IMR-90 (cell line): Measurements from ENCODE around the gene HSD17B7. TPM values are rescaled to one million over a fixed set of nuclear protein-coding genes. Genes with fewer than 3 reads are reported as not detected.
A peak's percentile ranks its signal among the peaks of the same experiment; 100 is the strongest.
"Not testable (repeated sequence)": the region's sequence is repeated elsewhere in the genome, so short reads cannot be mapped to it uniquely, and the experiment has no call there.

Experiments used
- ATAC-seq: fragments of 200-7000 bp; cut with Tn5 transposase; 2 replicates; pipeline ENCODE4 v1.9.1; 2020; ENCODE audit warnings: low read depth, mild to moderate bottlenecking, moderate library complexity
- BruUV-seq: library from RNA; stranded (reverse); fragments of 400-500 nt; replicated peaks from 2 replicates; lab custom pipeline; 2021; lab: Mats Ljungman, UMichigan
- CTCF ChIA-PET: fragments of 300-600 bp; formaldehyde crosslinking; extraction: SDS; loops from one replicate; lab custom pipeline; 2021; ENCODE audit warnings: antibody characterized with exemption; lab: Yijun Ruan, JAX
- POLR2A ChIA-PET: fragments of 300-600 bp; sonication (Branson Sonifier 250); formaldehyde crosslinking; loops from one replicate; lab custom pipeline; 2022; ENCODE audit warnings: antibody characterized with exemption; ENCODE audit not compliant: unreplicated experiment; lab: Charles Lee
- DNase-seq: peaks from one replicate; pipeline ENCODE4 v3.0.0; 2013
- H2AFZ ChIP-seq: replicated peaks from 2 replicates; pipeline ENCODE3; 2013; ENCODE audit warnings: low read length, mild to moderate bottlenecking; ENCODE audit not compliant: poor library complexity
- H2AK5ac ChIP-seq: 2 replicates; pipeline ENCODE4 v1.6.1; 2013; ENCODE audit warnings: low read depth, low read length, inconsistent platforms
- H2AK9ac ChIP-seq: replicated peaks from 2 replicates; pipeline ENCODE3; 2013; ENCODE audit warnings: mild to moderate bottlenecking, low read depth, low read length, moderate library complexity; ENCODE audit not compliant: poor library complexity
- H2BK120ac ChIP-seq: 2 replicates; pipeline ENCODE4 v1.6.1; 2013; ENCODE audit warnings: low read depth, low read length, inconsistent platforms
- H2BK15ac ChIP-seq: 3 replicates; pipeline ENCODE4 v1.6.1; 2013; ENCODE audit warnings: low read depth, low read length, inconsistent platforms
- H2BK20ac ChIP-seq: 2 replicates; pipeline ENCODE4 v1.6.1; 2013; ENCODE audit warnings: low read depth, mild to moderate bottlenecking, inconsistent platforms, low read length, moderate library complexity
- H2BK5ac ChIP-seq: 2 replicates; pipeline ENCODE4 v1.6.1; 2013; ENCODE audit warnings: mild to moderate bottlenecking, low read depth, low read length, inconsistent platforms; ENCODE audit not compliant: poor library complexity, severe bottlenecking
- H3K14ac ChIP-seq: replicated peaks from 2 replicates; pipeline ENCODE4 v1.6.1; 2013; ENCODE audit warnings: low read depth, low read length, inconsistent platforms
- H3K18ac ChIP-seq: 2 replicates; pipeline ENCODE4 v1.6.1; 2013; ENCODE audit warnings: low read depth, low read length, control low read depth
- H3K23ac ChIP-seq: 2 replicates; pipeline ENCODE4 v1.6.1; 2013; ENCODE audit warnings: low read depth, low read length, inconsistent platforms
- H3K27ac ChIP-seq: 2 replicates; pipeline ENCODE4 v1.5.1; 2013; ENCODE audit warnings: mild to moderate bottlenecking, control low read depth, low read length; ENCODE audit not compliant: insufficient read depth
- H3K27me3 ChIP-seq: 2 replicates; pipeline ENCODE4 v1.6.1; 2013; ENCODE audit warnings: low read length; ENCODE audit not compliant: control insufficient read depth, insufficient read depth
- H3K36me3 ChIP-seq: 2 replicates; pipeline ENCODE4 v1.6.1; 2013; ENCODE audit warnings: low read length, mixed read lengths; ENCODE audit not compliant: control insufficient read depth, insufficient read depth
- H3K4ac ChIP-seq: 2 replicates; pipeline ENCODE4 v1.6.1; 2013; ENCODE audit warnings: low read depth, low read length, inconsistent platforms
- H3K4me1 ChIP-seq: 2 replicates; pipeline ENCODE4 v1.6.1; 2013; ENCODE audit warnings: low read length, mixed read lengths; ENCODE audit not compliant: control insufficient read depth, insufficient read depth
- H3K4me2 ChIP-seq: 2 replicates; pipeline ENCODE4 v1.6.1; 2013; ENCODE audit warnings: low read depth, mild to moderate bottlenecking, control low read depth, low read length, moderate library complexity
- H3K4me3 ChIP-seq: 2 replicates; pipeline ENCODE4 v1.5.1; 2013; ENCODE audit warnings: low read depth, mild to moderate bottlenecking, control low read depth, low read length, moderate library complexity; ENCODE audit not compliant: insufficient read depth
- H3K56ac ChIP-seq: 2 replicates; pipeline ENCODE4 v1.6.1; 2013; ENCODE audit warnings: low read length, inconsistent platforms; ENCODE audit not compliant: insufficient read depth; ENCODE audit errors: extremely low read depth
- H3K79me1 ChIP-seq, 2 experiments: 2 replicates each; pipeline ENCODE4 v1.6.1; 2013; ENCODE audit warnings: low read length in 2 of 2, inconsistent platforms in 1 of 2, low read depth in 1 of 2
- H3K9ac ChIP-seq: 2 replicates; pipeline ENCODE4 v1.6.1; 2013; ENCODE audit warnings: low read depth, low read length, control low read depth
- H3K9me1 ChIP-seq: 2 replicates; pipeline ENCODE4 v1.6.1; 2013; ENCODE audit warnings: low read length, inconsistent platforms; ENCODE audit not compliant: insufficient read depth
- H3K9me3 ChIP-seq: 2 replicates; pipeline ENCODE4 v1.6.1; 2013; ENCODE audit warnings: low read length; ENCODE audit not compliant: control insufficient read depth, insufficient read depth
- H4K20me1 ChIP-seq: 2 replicates; pipeline ENCODE4 v1.6.1; 2013; ENCODE audit warnings: low read length, inconsistent platforms; ENCODE audit not compliant: insufficient read depth
- H4K5ac ChIP-seq: 2 replicates; pipeline ENCODE4 v1.6.1; 2013; ENCODE audit warnings: mild to moderate bottlenecking, low read depth, low read length, control low read depth
- H4K8ac ChIP-seq, 2 experiments: 2 replicates each; pipeline ENCODE4 v1.6.1; 2013; ENCODE audit warnings: low read depth in 2 of 2, low read length in 2 of 2, control low read depth in 1 of 2, inconsistent platforms in 1 of 2
- H4K91ac ChIP-seq: 2 replicates; pipeline ENCODE4 v1.6.1; 2013; ENCODE audit warnings: low read depth, low read length, inconsistent platforms; ENCODE audit not compliant: insufficient read depth
- WGBS, 2 experiments: methylation state at CpG; one replicate each; pipeline versions ENCODE4 v1.1.5 to v1.1.7; 2013; ENCODE audit warnings: missing lambda C conversion rate in 2 of 2; ENCODE audit not compliant: insufficient read length in 1 of 2; ENCODE audit errors: extremely low coverage in 2 of 2; 5-methylcytosine and 5-hydroxymethylcytosine counted together
- dilution Hi-C: fragments of 300-500 bp; cut with HindIII; formaldehyde crosslinking; loops from one replicate; pipeline ENCODE4 v1.14.3; 2018; ENCODE audit warnings: low sequenced_read_pairs; ENCODE audit not compliant: unreplicated experiment
- in situ Hi-C: fragments of 300-500 bp; cut with MboI; formaldehyde crosslinking; loops from 3 replicates; pipeline ENCODE4 v1.14.3; 2019; ENCODE audit warnings: low sequenced_read_pairs, inconsistent platforms, mixed read lengths
- intact Hi-C: fragments of 100-400 bp; cut with micrococcal nuclease; formaldehyde crosslinking; loops from 2 replicates; pipeline ENCODE4 v1.10.0; 2022
- polyA plus RNA-seq, 3 experiments: library from polyadenylated mRNA; depleted of rRNA; stranded (reverse); fragments of >200 nt; gene quantifications; 2 replicates each; pipeline ENCODE4 v1.2.3, GENCODE V29; 2012; ENCODE audit warnings: low replicate concordance in 1 of 3
- total RNA-seq: library from RNA; depleted of rRNA; stranded (reverse); fragments of >200 nt; gene quantifications from 2 replicates; pipeline ENCODE4 v1.2.3, GENCODE V29; 2012
- TF ChIP-seq, protein P1 (sequence below): fragments of 150-350 bp; IDR thresholded peaks from 2 replicates; pipeline ENCODE4 v1.6.1; 2017; ENCODE audit warnings: mild to moderate bottlenecking, antibody characterized with exemption, low read length, low read depth

HSD17B7 gene
- total and polyA plus RNA-seq, 2 of the 4 experiments (the other 2 are of a cell fraction): 10.6 to 17.7 TPM

DNA sequence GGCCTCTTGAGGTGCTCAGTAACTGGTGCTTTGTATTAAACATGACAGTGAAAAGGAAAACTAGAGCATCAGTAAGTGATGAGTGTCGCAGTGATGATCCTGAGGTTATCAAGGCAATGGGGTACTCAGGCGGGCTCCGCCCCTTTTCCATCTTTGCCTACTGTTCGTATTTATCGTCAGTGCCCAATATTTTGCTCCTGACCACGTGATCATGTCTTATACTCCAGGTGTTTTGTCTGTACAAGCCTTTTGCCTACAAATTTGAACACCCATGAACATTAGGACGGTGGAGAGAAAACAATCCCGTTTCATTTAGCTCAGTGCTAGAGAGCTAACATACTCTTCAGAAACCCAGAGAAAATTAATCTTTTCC lies 469 bp downstream of the HSD17B7 start:
- H3K79me1 ChIP-seq, dilution Hi-C loops, CTCF ChIA-PET, H2BK15ac ChIP-seq, H3K4me1 ChIP-seq, H2BK120ac ChIP-seq, DNase-seq, H2AFZ ChIP-seq, in situ Hi-C loops, H4K20me1 ChIP-seq, H2AK9ac ChIP-seq, POLR2A ChIA-PET, H3K18ac ChIP-seq, H3K27ac ChIP-seq, H3K9me3 ChIP-seq, H3K4ac ChIP-seq, H3K14ac ChIP-seq, H3K36me3 ChIP-seq, H4K8ac ChIP-seq, H3K56ac ChIP-seq, H3K27me3 ChIP-seq, intact Hi-C loops, H2AK5ac ChIP-seq, H3K9me1 ChIP-seq, H3K9ac ChIP-seq, H2BK20ac ChIP-seq, H4K5ac ChIP-seq, BruUV-seq, H2BK5ac ChIP-seq, H4K91ac ChIP-seq, H3K23ac ChIP-seq: not testable (repeated sequence)
- Histone ChIP-seq H3K4me3 (peak overlapping the region; percentile 84), H3K4me2 (peak overlapping the region; percentile 98)
- TF ChIP-seq, protein P1, sequence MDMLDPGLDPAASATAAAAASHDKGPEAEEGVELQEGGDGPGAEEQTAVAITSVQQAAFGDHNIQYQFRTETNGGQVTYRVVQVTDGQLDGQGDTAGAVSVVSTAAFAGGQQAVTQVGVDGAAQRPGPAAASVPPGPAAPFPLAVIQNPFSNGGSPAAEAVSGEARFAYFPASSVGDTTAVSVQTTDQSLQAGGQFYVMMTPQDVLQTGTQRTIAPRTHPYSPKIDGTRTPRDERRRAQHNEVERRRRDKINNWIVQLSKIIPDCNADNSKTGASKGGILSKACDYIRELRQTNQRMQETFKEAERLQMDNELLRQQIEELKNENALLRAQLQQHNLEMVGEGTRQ: peak; percentile 9; the same call in 1 of the 2 replicates
- no CpG with 5 or more reads among the region's 8 CpGs for WGBS, 2 experiments
- peak; percentile 40 for ATAC-seq

DNA sequence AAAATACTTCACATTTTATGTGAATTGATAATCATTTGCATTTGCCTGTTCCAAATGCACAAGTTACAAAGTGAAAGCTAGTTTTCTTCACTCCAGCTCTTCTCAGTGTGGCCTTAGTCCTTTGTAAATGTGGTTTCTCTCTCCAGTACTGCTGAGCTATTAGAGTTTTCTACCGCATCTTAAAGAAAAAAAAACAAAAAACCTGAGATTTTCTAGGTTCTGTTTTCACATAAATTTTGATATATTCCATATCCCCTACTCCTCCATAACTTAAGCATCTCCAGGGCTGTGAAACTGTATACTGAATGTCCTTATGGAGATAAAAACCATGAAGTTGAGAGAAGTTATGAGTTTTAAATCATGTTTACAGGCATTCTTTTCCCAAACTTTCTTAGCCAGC lies 3.8 kb downstream of the HSD17B7 start:
- H3K27ac ChIP-seq, intact Hi-C loops, H2BK15ac ChIP-seq, H2BK120ac ChIP-seq, H3K4me2 ChIP-seq, H2AK5ac ChIP-seq, H4K8ac ChIP-seq, H3K79me1 ChIP-seq, H3K4me1 ChIP-seq, H3K4me3 ChIP-seq, DNase-seq, dilution Hi-C loops, H3K9ac ChIP-seq, H2AK9ac ChIP-seq, H3K36me3 ChIP-seq, H4K5ac ChIP-seq, H4K91ac ChIP-seq, H3K56ac ChIP-seq, H3K14ac ChIP-seq, H3K23ac ChIP-seq, H4K20me1 ChIP-seq, H3K9me3 ChIP-seq, H2BK5ac ChIP-seq, H3K18ac ChIP-seq, POLR2A ChIA-PET, H3K4ac ChIP-seq, H2AFZ ChIP-seq, H3K27me3 ChIP-seq, H3K9me1 ChIP-seq, ATAC-seq, BruUV-seq, in situ Hi-C loops, CTCF ChIA-PET, H2BK20ac ChIP-seq: not testable (repeated sequence)
- no CpG with 5 or more reads among the region's 1 CpG for WGBS, 2 experiments
